ENCODE measurements around the gene MKRN3. TPM values are rescaled to one million over a fixed set of nuclear protein-coding genes. Genes with fewer than 3 reads are reported as not detected.

The MKRN3 gene
- polyA plus RNA-seq, 1 experiment = 1.2 TPM

DNA sequence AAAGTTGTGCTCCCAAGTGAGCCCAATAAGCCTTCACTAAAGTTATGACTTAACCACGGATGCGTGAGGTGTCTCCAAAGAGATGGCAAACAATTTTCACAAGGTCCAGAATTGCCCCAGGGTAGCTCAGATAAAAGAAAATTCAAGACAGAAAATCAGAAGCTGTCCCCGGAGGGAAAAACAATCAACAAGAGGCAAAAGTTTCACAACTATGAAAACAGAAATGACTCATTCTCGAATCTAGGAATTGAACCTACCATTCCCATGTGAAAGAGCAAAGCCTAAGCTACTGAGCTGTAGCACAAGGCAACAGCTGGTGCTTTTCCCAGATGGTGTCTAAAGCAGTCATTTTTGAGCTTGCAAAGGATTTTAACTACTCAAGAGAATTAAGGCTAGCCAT, 33.5 kb upstream of the MKRN3 start:
- no peak for DNase-seq (ENCODE audit: low read depth, low spot score)
- TF ChIP-seq, protein P1, sequence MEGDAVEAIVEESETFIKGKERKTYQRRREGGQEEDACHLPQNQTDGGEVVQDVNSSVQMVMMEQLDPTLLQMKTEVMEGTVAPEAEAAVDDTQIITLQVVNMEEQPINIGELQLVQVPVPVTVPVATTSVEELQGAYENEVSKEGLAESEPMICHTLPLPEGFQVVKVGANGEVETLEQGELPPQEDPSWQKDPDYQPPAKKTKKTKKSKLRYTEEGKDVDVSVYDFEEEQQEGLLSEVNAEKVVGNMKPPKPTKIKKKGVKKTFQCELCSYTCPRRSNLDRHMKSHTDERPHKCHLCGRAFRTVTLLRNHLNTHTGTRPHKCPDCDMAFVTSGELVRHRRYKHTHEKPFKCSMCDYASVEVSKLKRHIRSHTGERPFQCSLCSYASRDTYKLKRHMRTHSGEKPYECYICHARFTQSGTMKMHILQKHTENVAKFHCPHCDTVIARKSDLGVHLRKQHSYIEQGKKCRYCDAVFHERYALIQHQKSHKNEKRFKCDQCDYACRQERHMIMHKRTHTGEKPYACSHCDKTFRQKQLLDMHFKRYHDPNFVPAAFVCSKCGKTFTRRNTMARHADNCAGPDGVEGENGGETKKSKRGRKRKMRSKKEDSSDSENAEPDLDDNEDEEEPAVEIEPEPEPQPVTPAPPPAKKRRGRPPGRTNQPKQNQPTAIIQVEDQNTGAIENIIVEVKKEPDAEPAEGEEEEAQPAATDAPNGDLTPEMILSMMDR (IDR thresholded peaks at IDR 0.05; ENCODE audit: low read depth, low read length) = no peak
- ChIA-PET POLR2A (no interaction called here), CTCF (no interaction called here)
- H3K4me3 ChIP-seq (ENCODE audit: low read depth, low read length) = no peak overlapping the region
- H3K27me3 ChIP-seq (ENCODE audit: control insufficient read depth, insufficient read depth, low read length) = no peaks in the 10 kb centered on the region
- peaks cover 13% of the 10 kb centered on the region for H3K9me3 ChIP-seq (ENCODE audit: control insufficient read depth, insufficient read depth, low read length)
- H3K27ac ChIP-seq (ENCODE audit: low read depth, low read length) = no peak overlapping the region

DNA sequence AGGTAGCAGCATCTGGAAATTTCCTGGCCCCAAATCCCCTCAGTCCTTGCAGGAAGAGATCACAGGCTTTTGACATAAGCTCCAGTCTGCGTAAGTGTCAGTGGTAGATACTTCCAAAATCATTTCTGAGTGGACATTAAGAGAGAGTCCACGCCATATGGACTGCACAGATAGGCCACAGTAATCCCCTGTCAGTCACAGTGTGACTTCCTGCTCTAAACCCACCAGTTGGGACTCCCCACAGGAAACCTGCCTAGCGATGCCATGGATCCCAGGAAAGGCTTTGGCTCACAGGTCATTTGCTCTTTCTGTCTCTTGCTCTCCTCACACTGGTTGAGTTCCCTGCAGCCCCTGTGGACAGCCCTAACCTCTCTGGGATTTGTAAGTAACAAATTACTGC, 28.8 kb upstream of the MKRN3 start:
- ChIA-PET POLR2A (no interaction called here), CTCF (no interaction called here)
- Histone ChIP-seq H3K9me3 (ENCODE audit: control insufficient read depth, insufficient read depth, low read length) (peaks cover 20% of the 10 kb centered on the region), H3K27ac (ENCODE audit: low read depth, low read length) (no peak overlapping the region), H3K4me3 (ENCODE audit: low read depth, low read length) (no peak overlapping the region), H3K27me3 (ENCODE audit: control insufficient read depth, insufficient read depth, low read length) (no peaks in the 10 kb centered on the region)
- DNase-seq (ENCODE audit: low read depth, low spot score) = no peak
- TF ChIP-seq, protein P1 (IDR thresholded peaks at IDR 0.05; ENCODE audit: low read depth, low read length) = no peak

DNA sequence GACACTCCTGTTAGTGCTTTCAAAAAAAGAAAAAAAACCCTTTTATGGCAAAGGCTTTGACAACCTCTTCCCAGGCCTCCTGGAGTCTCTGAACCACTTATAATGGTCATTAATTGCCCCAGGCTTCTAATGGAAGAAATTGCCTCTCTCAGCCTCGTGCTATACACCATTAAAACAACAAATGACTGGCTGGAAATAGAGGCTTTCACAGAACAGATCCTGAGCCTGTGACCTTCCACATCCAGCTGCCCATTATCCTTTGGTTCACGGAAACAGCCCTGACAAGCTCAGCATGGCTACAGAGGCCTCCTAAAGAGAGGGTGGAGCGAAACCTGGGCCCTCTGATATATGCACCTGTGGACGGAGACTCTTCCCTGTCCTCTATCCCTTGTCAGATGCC, 26.8 kb upstream of the MKRN3 start:
- CTCF ChIA-PET = no interaction called here
- no peak overlapping the region for H3K4me3 ChIP-seq (ENCODE audit: low read depth, low read length)
- peaks cover 20% of the 10 kb centered on the region for H3K9me3 ChIP-seq (ENCODE audit: control insufficient read depth, insufficient read depth, low read length)
- TF ChIP-seq, protein P1 (IDR thresholded peaks at IDR 0.05; ENCODE audit: low read depth, low read length) = no peak
- DNase-seq (ENCODE audit: low read depth, low spot score) = no peak
- POLR2A ChIA-PET = no interaction called here
- no peak overlapping the region for H3K27ac ChIP-seq (ENCODE audit: low read depth, low read length)
- no peaks in the 10 kb centered on the region for H3K27me3 ChIP-seq (ENCODE audit: control insufficient read depth, insufficient read depth, low read length)

DNA sequence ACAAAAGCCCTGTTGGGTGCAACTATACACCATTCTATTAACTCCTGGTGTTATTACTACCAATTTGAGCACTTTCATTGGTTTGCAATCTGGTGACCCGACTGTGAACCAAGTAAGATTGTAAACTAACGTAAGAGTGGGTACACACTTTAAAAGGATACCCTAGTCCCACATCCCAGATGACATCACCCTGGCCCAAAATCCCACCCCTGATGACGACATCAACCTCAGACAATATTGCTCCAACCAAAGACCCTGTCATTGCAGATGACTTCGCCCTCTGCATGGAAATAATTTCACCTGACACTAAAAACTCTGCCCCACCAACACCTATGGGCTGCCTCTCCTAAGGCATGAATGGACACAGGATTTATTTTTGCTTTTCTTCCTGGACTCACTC, 25.6 kb upstream of the MKRN3 start:
- POLR2A ChIA-PET = no interaction called here
- CTCF ChIA-PET = no interaction called here
- TF ChIP-seq, protein P1 (IDR thresholded peaks at IDR 0.05; ENCODE audit: low read depth, low read length) = no peak
- peaks cover 17% of the 10 kb centered on the region for H3K9me3 ChIP-seq (ENCODE audit: control insufficient read depth, insufficient read depth, low read length)
- no peak overlapping the region for H3K4me3 ChIP-seq (ENCODE audit: low read depth, low read length)
- H3K27me3 ChIP-seq (ENCODE audit: control insufficient read depth, insufficient read depth, low read length) = no peaks in the 10 kb centered on the region
- H3K27ac ChIP-seq (ENCODE audit: low read depth, low read length) = no peak overlapping the region
- DNase-seq (ENCODE audit: low read depth, low spot score) = no peak

DNA sequence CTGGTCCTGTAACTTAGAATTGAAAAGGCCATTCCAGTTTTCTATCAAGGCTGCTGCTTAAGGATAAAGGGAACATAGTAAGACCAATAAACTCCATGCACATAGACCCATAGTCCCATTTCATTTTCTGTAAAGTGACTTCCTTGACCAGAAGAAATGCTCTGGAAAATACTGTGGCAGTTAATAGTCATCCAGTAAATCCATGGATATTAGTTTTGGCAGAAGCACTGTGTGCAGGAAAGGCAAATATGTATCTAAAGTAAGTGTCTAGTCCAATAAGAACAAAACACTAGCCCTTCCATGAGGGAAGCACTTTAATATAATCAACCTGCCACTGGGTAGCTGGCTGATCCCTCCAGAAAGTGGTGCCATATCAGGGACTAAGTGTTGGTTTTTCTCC, 19.3 kb upstream of the MKRN3 start:
- CTCF ChIA-PET = no interaction called here
- Histone ChIP-seq H3K4me3 (ENCODE audit: low read depth, low read length) (no peak overlapping the region), H3K27me3 (ENCODE audit: control insufficient read depth, insufficient read depth, low read length) (no peaks in the 10 kb centered on the region), H3K9me3 (ENCODE audit: control insufficient read depth, insufficient read depth, low read length) (peaks cover 2% of the 10 kb centered on the region; the same call in 1 of the 2 replicates), H3K27ac (ENCODE audit: low read depth, low read length) (no peak overlapping the region)
- POLR2A ChIA-PET = no interaction called here
- DNase-seq (ENCODE audit: low read depth, low spot score) = no peak
- TF ChIP-seq, protein P1 (IDR thresholded peaks at IDR 0.05; ENCODE audit: low read depth, low read length) = no peak

Data from AG04450 (cell line).